Posterior vena cava (tissue), 2 donors: ENCODE data around the gene UNC5C. TPM values are rescaled to one million over a fixed set of nuclear protein-coding genes. Genes with fewer than 3 reads are reported as not detected.

ENCODE experiments used
- DNase-seq: peaks from one replicate; pipeline ENCODE4 v3.0.0-alpha.2; 2020; ENCODE audit warnings: low spot score
- intact Hi-C, 2 donors: fragments of 100-400 bp; cut with DNase I; formaldehyde crosslinking; loops; one replicate each; pipeline versions ENCODE4 v1.14.1 to v1.14.2; 2022 to 2023
- total RNA-seq, 2 donors: library from RNA; stranded (reverse); fragmentation: NEBNext Ultra II Directional; extraction: Animal tissue kit (Norgen Biotek cat#: 25700); gene quantifications; one replicate each; pipeline ENCODE4 v1.2.1, GENCODE V29; 2021
- donor health status: DM: yes; HTN: yes; CAD: no.
- donor health status: DM: yes; HTN: yes; CAD: no.

Gene UNC5C
- total RNA-seq, 2 donors from 2014 or later = 9.2 to 14.9 TPM

- DNase-seq = no peak
- intact Hi-C loops = no loop called here
Measured at GRCh38 chr4:95124906-95125504, 423.8 kb downstream of the UNC5C start.

GRCh38 chr4:95122001-95122400 is 426.8 kb downstream of the UNC5C start:
- intact Hi-C loops = no loop called here
- no peak for DNase-seq

- intact Hi-C loops = no loop called here
Measured at GRCh38 chr4:95120456-95120855, 428.3 kb downstream of the UNC5C start.

GRCh38 chr4:95118497-95118896 is 430.3 kb downstream of the UNC5C start:
- DNase-seq = no peak
- intact Hi-C loops = no loop called here

More at GRCh38 chr4:95120456-95120855, 428.3 kb downstream of the UNC5C start:
- no peak for DNase-seq

GRCh38 chr4:95114521-95114920 is 434.3 kb downstream of the UNC5C start:
- intact Hi-C loops = no loop called here
- no peak for DNase-seq
